Measurements from ENCODE around the gene SYTL2.

DNA sequence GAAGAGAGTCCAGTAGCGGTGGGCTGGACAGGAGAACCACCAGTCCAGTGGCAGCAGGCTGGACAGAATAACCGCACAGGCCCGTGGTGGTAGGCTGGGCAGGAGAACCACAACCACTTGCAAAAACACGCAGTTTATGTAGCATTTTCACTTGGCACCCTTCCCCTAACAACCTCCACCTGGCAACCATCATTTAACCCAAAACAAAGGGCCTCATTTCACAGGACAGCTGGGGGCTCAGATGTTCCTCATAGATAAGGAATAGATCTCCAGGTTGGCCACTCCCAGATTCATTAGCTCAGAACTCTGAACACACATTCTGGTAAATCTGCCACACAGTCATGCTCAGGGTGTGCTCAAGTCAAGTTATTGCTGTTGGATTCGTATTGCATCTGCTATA is 41.2 kb downstream of the SYTL2 start:
- no peak for TF ChIP-seq CTCF (IDR thresholded peaks at IDR 0.05)
- no peak for TF ChIP-seq POLR2A (IDR thresholded peaks at IDR 0.05)

All from ovary (tissue), 3 donors.